CD4-positive, alpha-beta T cell treated with Interferon gamma for 1 hour (primary cell): ENCODE data around the gene IQGAP3.

Experiments
- DNase-seq: peaks from one replicate; pipeline ENCODE4 v3.0.0-alpha.2; 2020

The IQGAP3 gene

DNA sequence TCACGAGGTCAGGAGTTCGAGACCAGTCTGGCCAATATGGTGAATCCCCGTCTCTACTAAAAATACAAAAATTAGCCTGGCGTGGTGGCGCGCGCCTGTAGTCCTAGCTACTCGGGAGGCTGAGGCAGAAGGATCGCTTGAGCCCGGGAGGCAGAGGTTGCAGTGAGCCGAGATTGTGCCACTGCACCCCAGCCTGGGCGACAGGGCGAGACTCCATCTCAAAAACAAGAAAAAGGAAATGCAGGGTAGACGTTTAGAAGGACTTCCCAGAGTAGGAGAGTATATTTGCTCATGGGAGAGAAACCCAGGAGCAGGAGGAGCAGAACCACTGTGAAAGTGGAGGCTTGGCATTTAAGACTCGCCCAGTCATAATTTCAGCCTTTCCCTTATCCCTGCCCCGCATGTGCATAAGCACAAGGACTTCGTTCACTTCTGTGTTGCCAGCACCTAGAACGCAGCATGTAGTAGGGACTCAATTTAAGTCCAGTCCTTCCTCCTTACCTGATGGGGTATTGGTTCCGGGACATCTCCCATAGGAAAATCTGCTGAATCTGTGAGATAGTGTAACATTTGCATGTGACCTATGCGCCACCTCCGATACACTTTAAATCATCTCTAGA, 66.6 kb downstream of the IQGAP3 start:
- DNase-seq: no peak

DNA sequence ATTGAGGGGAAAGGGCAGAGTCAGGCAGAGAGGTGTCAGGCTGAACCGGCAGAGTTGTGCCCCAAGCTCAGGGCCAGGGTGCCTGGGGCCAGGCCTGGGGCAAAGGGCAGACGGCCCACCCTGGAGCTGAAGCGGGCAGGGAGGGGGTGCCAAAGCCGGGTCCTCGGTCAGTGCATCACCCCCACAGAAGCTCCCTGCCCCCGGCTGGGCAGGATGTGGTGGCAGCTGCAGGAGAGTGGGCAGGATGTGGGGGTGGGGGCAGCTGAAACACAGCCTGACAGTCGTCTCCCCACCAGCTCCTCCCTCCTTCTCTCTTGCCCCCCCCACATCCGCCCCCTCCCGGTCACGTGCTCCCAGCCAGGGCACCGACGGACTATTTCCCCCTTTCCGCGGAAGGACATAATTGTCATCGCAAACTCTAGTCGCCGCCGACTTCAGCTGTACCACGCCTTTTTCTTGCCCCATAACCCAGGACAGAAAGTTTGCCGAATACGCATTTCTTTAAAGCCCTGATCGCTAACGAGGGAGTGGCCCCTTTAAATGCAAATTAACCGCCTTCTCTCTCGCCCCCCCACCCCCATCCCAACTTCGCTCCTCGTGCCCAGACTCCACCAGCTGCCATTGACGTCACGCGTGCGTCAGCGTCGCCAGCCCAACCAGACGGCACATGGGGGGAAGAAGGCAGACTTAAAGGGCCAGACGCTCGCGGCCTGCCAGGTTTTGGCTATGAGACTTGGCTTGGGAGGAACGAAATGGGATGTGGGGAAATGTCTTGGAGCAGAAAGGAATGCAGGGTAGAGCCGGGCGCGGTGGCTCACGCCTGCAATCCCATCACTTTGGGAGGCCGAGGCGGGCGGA, 67.3 kb downstream of the IQGAP3 start:
- peak; percentile 99 for DNase-seq

DNA sequence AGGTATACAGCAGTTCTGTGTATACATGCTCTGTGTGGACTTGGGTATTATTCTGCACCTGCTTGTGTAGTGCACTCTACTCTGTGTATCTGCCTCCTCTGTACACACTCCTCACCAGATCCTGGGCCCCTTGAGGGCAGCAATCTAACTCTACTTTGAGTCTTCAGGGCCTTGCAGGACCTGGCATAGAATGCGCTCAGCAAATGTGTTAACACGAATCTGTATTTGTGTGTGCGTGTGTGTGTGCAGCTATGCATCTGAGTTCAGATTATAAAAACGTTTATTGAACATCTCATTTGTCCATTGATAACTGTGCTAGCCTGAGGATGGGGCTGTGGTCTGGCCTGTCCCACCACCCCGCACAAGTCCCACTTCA, 67.9 kb downstream of the IQGAP3 start:
- no peak for DNase-seq

DNA sequence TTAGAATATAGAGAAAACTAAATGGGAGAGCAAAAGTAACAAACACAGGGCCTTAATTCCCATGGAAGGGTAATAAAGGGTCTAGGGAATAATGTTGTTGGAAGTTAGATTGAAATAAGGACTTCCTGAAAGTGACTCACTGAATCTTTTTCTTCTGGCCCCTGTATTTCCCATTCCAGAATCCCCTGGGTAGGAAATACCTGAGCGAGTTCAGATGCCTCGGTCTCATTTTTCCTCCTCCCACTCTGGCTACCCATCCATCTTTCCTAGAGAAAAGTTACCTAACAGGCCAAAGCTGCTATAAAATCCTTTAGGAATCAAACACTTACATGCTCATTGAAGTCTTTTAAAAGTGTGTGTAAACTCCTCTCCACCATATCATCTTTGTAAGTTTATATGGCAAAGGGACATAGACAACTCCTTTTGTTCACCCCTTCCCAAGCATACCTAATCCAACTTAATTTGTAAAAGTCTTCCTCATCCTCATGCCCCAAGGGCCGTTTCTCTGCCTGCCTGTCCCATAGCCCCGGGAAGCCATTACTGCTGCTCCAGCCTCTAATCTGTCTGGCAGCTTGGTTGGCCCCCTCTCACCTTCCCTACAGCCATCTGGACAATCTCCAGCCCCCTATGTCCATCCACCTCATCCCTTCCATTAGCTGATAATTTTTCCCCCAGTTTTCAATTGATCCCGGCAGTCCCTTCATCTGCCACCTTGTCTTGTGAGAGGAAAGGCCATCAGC, 68.5 kb downstream of the IQGAP3 start:
- no peak for DNase-seq

DNA sequence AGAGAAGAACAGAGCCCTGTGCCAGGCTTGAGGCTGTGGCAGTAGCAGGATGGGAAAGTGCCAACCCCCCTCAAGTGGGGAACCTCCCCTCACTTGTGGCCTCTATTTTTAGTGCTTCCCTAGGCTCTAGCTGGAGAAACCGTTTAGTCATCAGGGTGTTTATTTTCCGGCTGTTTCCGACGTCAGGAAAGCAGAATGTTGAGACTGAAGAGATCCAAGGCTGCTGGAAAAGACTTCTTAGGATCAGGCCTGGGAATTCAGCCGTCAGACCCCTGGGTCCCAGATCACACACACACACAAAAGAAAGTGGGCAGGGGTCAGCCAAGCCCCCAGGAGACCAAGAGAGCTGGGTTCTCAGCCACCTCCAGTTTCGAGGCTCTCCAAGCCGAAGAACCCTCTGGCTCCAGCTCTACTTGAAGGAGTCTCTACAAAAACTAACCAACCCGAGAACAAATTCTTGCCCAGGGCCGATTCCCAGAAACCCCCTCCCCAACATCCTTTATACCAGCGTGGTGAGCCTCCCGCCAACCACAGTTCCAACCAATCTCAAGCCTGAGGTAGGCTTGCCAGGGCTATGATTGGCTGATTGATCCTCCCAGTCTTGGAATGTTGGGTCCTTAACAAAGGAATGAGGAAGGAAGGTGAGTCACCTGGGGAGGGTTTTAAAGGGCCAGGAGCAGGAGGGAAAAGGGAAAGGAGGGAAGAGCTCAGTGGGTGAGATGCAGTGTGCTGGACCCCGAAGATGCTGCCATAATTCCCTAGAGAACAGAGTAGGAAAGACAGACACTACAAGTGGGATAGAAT, 69.3 kb downstream of the IQGAP3 start:
- DNase-seq: no peak

DNA sequence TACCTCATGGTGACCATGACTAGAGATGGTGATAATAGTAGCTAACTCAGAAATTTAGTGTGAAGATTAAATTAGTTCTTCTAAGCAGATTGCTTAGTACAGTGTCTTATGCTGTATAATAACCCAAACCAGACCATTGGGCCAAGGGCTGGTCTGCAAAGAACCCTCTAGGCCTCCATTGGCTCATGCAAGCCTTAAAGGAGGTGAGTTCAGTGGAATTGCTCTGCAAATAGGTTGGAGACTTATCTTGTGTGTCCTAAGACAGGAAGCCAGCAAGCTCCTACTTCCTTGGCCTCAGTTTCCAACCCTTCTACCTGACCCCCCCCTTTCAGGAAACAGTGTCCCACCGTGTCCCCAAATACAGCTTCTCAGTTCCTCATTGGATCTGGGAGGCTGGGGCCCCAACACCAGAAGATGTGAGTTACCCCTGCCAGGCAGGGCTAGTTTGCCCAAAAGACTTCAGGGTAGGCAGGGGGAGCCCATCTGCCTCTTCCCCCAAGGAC, 69.9 kb downstream of the IQGAP3 start:
- DNase-seq: no peak

DNA sequence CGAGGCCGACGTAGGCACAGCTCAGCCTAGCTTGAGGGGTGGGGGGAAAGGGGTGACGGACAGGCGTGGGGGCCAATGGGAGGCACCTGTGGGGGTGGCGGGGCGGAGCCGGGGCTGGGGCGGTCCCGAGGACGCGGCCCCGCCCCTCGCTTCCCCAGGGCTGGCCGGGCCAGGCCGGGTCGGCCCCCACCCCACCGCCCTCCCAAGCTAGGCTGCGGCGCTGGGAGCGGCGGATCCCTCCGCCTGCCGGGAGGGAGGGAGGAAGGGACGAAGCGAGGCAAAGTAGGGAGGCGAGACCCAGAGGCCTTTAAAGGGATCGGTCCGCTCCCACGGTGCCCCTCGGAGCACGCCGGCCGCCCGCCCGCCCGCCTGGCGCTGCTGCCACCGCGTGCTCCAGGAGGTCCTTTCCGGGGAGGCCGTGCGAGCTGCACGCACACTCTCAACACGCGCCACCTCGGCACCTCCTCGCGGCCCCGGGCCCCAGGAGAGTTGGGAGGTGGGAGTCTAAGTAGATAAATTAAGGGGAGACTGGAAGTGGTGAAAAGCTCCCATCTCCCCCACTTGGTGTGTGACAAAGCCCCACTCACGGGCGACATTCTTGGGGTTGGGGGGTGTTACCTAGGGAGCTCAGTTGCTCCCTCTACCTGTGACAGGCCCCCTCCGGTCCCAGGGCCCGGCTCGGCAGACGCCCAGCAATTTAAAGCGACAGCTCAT, 71.4 kb downstream of the IQGAP3 start:
- DNase-seq: peak; percentile 92

DNA sequence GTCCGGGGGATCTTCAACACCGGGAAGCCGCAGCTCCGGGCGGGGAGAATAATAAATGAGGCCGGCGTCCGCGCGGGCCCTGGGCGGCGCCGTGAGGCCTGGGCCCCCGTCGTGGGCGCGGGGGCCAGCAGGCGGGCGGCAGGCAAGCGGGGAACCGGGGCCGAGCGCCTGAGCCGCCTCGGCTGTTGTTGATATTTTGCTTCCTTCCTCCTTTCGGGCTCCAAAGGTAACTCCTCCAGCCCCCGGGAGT, 71.9 kb downstream of the IQGAP3 start, which contains the start of gene MEF2D:
MEF2D (minus strand) TSS at position 233 of the 250 bp plus-strand sequence. CDS start 17,483 bp downstream, outside the sequence.
- DNase-seq: no peak

DNA sequence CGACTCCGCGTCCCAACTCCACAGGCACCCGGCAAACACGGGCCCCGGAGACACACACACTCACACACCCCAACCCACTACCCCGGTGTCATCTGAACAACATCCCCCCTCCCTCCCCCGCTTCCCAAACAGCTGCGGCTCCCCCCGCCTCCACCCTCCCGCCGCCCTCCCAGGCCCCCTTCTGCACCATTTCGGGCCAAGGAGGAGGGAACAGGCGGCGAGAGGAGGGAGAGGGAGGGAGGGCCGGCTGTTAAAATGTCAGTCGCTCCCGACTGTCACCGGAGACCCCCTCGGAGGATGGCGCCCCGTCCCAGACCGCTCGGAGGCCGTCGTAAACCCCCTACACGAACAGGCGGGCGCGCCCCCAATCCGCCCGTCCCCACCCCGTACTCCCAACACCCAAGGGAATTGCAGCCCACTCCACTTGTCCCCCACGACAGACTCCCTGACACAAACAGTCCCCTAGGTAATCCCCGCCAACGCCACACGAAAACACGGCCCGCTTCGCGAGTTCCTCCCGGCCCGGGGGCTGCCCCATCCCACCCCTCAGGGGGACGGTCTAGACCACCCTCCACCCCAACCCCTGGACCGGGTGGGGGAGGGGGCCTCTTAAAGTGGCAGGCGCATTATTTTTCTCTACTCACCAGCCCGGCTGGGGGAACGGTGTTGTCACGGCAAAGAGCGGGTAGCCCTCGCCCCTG, 72.4 kb downstream of the IQGAP3 start:
- peak; percentile 55 for DNase-seq

DNA sequence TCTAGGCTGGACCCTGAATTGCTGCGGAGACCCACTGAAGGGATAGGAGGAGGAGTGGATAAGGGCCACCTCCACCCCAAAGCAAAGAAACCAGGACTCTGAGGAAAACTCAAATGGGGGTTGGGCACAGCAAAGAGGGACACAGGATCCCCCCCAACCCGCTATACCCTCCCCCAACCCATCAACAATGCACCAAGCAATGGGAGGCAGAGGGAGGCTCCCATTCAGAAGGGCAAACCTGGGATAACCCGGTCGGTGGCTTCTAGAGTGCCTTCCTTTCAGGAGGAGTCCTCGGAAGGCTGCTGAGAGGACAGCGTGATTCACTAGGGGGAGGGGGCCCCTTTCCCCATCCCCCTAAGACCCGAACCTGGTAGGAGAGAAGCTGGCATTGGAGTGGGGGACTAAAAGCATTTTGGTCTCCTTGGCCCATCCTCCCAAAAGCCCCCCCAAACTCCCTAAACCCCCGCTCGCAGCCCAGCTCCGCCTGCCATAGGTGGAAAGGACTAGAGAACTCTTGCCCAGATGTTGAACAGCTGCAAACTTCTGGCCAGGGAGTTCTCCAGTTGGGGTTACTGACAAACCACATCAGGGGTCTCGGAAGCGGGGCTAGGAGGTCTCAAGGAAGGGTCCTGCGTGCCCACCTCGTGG, 73.0 kb downstream of the IQGAP3 start:
- no peak for DNase-seq

DNA sequence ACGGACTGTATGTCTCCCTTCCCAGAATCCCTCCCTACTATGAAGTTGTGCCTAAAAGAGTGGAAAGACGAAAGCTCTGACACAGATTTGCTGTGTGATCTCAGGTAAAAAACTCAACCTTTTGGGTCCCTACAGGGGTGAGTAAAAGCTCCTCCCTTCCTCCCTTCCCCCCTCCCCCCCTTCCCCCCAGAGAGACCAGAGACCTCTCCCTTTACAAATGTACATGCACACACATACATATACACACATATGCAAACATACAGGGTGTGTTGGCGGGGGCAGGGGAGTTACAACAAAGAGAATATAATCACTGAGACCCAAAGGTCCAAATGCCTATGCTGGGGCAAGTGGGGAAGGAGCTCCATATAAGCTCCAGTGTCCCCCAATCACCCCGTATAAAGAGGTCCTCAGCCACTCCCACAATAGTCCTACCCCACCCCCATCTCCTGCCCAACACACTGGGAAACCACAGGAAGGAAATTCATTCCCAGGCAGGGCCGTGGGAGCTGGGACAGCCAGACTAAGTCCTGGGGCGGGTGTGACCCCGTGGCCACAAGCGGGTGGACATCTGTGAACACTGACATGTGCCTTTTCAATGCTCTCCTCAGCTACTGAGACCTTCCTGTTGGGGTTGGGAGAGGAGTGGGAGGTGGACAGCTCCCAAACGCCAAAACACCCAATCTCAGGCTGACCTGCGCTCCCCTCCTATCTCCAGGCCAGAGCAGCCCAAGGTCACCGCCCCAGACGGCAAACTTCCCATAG, 73.8 kb downstream of the IQGAP3 start:
- no peak for DNase-seq

DNA sequence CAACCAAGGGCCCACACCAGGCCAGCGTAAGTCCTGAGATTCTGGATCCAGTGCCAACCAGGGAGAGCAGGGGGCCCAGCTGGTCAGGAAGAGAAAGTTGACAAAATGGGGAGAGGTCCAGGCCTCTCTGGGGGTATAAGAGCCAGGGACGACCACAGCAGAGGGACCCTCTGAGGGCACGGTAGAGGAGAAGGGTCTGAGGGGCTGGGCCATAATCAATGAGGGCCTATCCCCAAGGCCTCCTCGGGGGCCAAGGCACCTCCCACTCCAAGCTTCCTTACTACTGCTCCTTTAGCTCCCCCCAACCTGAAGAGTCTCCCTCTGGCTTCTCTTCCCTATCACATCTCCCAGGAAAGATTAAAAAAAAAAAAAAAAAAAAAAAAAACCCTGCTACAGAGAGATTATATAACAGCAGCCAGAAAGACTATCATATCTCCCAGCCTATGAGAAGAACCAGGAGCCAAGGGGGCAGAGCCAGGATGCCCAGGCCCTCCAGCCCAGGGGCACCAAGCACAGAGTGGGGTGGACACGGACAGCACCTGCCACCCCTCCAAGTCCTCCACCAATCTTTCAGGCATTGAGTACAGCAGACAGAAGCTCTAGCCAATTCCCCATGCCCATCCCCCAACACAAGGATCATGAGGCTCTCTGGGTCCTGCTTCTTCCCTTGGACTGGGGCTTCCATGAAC, 74.5 kb downstream of the IQGAP3 start:
- DNase-seq: no peak

DNA sequence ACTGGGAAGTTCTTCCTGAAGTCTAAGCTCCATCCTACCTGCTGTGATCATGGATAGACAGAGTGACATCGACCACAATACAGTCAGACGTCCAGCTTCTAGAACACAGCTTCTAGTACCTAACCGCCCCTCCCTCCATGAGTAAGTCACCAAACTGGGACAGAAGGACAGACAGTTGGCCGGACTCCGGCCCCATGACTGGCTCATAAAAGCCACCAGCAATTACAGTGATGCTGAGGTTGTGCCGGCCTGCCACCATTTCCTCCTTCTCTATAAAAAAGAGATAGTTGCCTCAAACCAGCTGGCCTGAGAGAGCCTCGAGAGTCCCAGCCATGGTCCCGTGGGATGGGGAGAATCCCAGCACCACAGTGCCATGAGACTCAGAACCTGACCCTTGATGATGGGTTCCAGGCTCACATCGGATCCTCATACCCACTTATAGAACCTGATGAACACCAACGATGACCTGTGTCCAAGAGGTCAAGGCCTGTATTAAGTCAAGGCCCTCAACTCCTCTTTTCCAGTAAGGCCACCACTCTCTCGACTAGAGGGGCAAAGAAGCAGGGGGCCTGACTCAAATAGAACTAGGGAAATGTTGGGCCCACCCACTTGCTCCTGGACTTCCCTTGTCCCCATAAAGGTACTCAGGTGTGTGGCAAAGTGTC, 75.2 kb downstream of the IQGAP3 start:
- DNase-seq: no peak

DNA sequence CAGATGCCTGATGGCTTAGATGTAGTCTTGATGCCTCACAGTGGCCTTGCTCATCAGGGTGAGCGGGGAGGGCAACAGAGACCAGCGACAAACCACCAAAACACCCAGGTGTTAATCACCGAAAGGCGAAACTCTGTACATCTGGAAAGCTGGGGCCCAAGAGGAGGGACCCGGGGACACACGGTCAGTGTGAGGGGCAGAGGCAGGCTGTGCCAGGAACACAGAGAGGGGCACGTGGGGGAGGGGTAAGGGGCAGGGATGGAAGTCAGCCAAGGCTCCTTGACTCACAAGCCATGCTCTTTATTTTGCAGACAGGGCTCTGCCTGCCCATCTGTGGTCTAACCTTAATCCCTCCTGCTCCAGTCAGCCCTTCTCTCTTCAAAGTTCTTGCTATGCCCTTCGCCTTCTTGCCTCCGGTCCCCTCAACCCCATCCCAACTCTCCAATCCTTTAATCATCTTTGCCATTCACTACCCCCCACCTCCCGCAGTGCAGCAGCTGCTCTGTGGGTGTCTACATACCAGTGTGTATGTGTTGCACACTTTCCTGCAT, 76.1 kb downstream of the IQGAP3 start:
- no peak for DNase-seq

DNA sequence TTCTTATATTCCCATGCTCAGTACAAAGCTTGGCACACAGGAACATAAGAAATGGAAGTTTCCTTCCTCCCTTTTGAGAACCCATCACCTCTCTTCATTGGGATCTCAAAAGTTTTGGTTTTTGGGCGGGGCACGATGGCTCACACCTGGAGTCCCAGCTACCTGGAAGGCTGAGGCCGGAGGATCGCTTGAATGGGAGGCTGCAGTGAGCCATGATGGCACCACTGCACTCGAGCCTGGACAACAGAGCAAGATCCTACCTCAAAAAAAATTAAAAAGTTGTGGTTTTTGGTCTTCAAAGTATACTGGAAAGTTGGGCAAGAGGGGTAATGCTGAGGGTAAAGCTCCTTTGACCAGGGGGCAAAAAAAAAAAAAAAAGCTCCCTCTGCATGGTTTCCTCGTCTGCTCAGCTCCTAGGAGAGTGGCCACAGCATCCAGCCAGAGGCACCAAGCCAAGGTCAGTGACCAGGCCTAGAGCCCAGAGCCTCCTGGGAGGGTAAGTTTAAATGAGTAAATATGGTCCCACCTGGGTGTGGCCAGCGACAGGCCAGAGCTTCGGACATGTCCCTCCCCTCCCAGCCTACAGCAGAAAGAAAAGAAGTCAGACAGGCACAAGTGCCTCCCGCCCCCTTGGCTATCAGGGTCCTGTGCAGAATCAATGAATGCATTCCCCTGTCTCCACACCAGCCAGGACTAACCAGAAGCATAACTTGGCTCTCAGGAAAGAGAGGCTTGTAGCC, 76.8 kb downstream of the IQGAP3 start:
- DNase-seq: no peak

DNA sequence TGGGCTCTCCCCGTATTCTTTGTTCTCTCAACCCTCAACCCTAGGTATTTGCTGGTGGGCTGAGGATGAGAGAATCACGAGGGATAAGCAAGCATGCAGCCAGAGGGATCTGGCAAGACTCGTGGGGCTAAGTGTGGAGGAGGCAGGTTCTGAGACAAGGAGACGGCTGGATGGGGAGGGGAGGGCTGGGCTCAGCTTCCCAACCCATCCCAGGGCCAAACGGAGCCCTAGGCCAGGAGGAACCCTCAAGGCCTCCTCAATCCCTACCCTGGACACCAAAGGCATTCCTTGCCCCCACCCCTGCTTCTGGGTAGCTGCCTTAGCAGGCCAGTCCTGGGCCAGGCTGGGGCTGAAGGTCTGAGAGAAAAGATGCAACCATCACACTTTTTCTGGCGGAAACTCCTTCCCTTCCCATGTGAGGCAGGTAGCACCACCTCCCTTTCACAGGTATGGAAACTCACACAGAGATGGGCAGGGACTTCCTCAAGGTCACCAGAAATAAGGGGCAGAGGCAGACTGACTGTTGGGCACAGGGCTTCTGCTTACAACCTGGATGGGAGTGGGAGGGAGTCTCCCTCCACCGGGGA, 78.0 kb downstream of the IQGAP3 start:
- DNase-seq: no peak

DNA sequence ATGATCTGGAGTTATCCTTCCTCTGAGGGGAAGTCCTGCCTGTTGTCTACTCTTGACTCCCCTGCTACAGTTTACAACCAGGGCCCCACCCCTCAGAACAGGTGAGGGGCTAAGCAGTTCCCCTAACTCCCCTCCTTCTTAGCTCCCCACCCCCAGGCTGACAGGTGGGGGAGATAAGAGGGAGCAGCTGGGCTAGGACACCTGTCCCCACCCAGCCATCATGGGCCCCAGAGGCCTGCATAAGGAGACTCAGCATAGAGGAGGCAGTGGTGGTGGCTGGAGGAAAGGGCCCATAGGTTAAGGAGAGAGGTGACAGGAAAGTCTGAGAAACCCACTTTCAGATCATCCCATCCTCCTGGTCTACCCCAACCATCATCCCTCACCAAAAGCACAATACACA, 78.6 kb downstream of the IQGAP3 start:
- no peak for DNase-seq

DNA sequence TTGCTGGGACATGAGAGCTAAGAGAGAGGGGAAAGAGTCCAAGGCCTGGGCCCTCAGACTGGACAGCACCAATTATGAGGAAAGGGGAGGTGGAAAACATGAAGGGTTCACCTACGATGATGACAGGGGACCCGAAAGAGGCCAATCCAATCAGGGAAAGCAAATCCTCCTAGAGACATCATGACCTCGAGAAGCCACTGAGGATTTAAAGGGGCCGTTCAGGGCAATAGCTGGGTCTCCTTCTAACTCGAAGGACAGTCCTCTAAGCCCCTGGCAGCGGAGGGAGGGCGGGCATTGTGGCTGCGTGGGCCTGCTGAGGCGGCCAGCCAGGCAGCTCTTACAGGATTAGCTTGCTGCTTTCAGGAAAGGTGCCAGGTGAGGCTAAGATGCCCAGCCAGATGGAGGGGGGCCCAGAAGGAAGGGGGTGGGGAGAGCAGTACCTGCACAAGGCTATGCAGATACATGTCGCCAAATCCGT, 79.2 kb downstream of the IQGAP3 start:
- no peak for DNase-seq
